ENCODE measurements around the gene CRAMP1. TPM values are rescaled to one million over a fixed set of nuclear protein-coding genes. Genes with fewer than 3 reads are reported as not detected.
A peak's percentile ranks its signal among the peaks of the same experiment; 100 is the strongest.
"Not testable (repeated sequence)": the region's sequence is repeated elsewhere in the genome, so short reads cannot be mapped to it uniquely, and the experiment has no call there.

Gene CRAMP1
- total RNA-seq, 2 donors from 2014 or later = 29.2 to 40.0 TPM

- no peak for TF ChIP-seq CTCF (conservative IDR thresholded peaks at IDR 0.05)
- H3K27me3 Mint-ChIP-seq (ENCODE audit: insufficient read depth) = no peaks in the 10 kb centered on the region
- no peaks in the 10 kb centered on the region for H3K9me3 ChIP-seq (ENCODE audit: control insufficient read depth, low read length)
- H3K4me3 Mint-ChIP-seq = no peak overlapping the region
- peaks cover 4% of the 10 kb centered on the region for H3K36me3 Mint-ChIP-seq (ENCODE audit: low read depth)
- 93 to 94% methylated on average over 11 to 12 of the region's 12 CpGs for WGBS, 2 experiments (ENCODE audit: insufficient coverage in 1 of 2, insufficient read length in 1 of 2)
- no peak overlapping the region for H3K27ac Mint-ChIP-seq
- H3K9me3 Mint-ChIP-seq = no peaks in the 10 kb centered on the region
- H3K9ac ChIP-seq (ENCODE audit: extremely low read depth, low read length, poor library complexity, severe bottlenecking) = no peak overlapping the region
- peaks cover 5% of the 10 kb centered on the region for H3K36me3 ChIP-seq (ENCODE audit: control insufficient read depth, insufficient read depth, low read length)
- peaks cover 19% of the 10 kb centered on the region for H3K4me1 Mint-ChIP-seq
- H3K27ac ChIP-seq (ENCODE audit: low read depth, low read length) = no peak overlapping the region
- H3K4me1 ChIP-seq (ENCODE audit: control insufficient read depth, insufficient read depth, low read length) = no peaks in the 10 kb centered on the region
- no peaks in the 10 kb centered on the region for H3K27me3 ChIP-seq (ENCODE audit: control insufficient read depth, insufficient read depth, low read length, poor library complexity, severe bottlenecking)
- no peak for DNase-seq
- H3K4me3 ChIP-seq (ENCODE audit: low read length) = no peak overlapping the region
Measured at GRCh38 chr16:1715220-1715619, 103.1 kb downstream of the CRAMP1 start.

- H3K36me3 Mint-ChIP-seq (ENCODE audit: low read depth); H3K4me3 Mint-ChIP-seq; H3K27me3 ChIP-seq (ENCODE audit: control insufficient read depth, insufficient read depth, low read length, poor library complexity, severe bottlenecking); H3K9ac ChIP-seq (ENCODE audit: extremely low read depth, low read length, poor library complexity, severe bottlenecking); H3K27ac Mint-ChIP-seq; H3K9me3 ChIP-seq (ENCODE audit: control insufficient read depth, low read length); H3K27ac ChIP-seq (ENCODE audit: low read depth, low read length); H3K9me3 Mint-ChIP-seq; H3K36me3 ChIP-seq (ENCODE audit: control insufficient read depth, insufficient read depth, low read length); DNase-seq; H3K27me3 Mint-ChIP-seq (ENCODE audit: insufficient read depth); H3K4me1 ChIP-seq (ENCODE audit: control insufficient read depth, insufficient read depth, low read length); H3K4me3 ChIP-seq (ENCODE audit: low read length): not testable (repeated sequence)
- peaks cover 11% of the 10 kb centered on the region for H3K4me1 Mint-ChIP-seq
- WGBS, 2 experiments (ENCODE audit: insufficient coverage in 1 of 2, insufficient read length in 1 of 2) = 93 to 96% methylated on average over 10 of the region's 10 CpGs
Measured at GRCh38 chr16:1718236-1718635, 106.1 kb downstream of the CRAMP1 start.

DNA sequence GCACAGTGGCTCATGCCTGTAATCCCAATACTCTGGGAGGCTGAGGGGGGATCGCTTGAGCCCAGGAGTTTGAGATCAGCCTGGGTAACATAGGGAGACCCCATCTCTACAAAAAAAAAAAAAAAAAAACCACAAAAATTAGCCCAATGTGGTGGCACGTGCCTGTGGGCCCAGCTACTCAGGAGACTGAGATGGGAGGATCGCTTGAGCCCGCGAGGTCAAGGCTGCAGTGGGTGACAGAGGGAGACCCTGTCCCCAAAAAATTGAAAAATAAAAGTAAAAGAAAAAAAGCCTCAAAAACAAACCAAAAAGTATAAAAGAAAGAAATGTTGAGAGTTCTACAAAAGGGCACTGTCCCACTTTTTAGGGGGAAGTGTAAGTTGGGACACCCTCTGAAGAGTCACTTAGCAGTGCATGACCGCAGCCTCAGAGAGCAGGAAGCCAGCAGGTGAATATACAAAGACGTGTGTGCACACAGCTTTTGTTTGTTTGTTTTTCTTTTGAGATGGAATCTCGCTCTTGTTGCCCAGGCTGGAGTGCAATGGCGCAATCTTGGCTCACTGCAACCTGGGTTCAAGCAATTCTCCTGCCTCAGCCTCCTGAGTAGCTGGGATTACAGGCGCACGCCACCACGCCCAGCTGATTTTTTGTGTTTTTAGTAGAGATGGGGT, 107.5 kb downstream of the CRAMP1 start:
- not testable (repeated sequence) for H3K36me3 ChIP-seq (ENCODE audit: control insufficient read depth, insufficient read depth, low read length); H3K4me1 Mint-ChIP-seq; H3K36me3 Mint-ChIP-seq (ENCODE audit: low read depth); H3K9ac ChIP-seq (ENCODE audit: extremely low read depth, low read length, poor library complexity, severe bottlenecking); H3K27ac ChIP-seq (ENCODE audit: low read depth, low read length); H3K27me3 ChIP-seq (ENCODE audit: control insufficient read depth, insufficient read depth, low read length, poor library complexity, severe bottlenecking); DNase-seq; H3K27me3 Mint-ChIP-seq (ENCODE audit: insufficient read depth); H3K4me1 ChIP-seq (ENCODE audit: control insufficient read depth, insufficient read depth, low read length); H3K9me3 ChIP-seq (ENCODE audit: control insufficient read depth, low read length); H3K4me3 ChIP-seq (ENCODE audit: low read length); H3K4me3 Mint-ChIP-seq; H3K9me3 Mint-ChIP-seq
- peak overlapping the region; percentile 61 for H3K27ac Mint-ChIP-seq
- 87 to 97% methylated on average over 9 to 12 of the region's 12 CpGs for WGBS, 2 experiments (ENCODE audit: insufficient coverage in 1 of 2, insufficient read length in 1 of 2)

GRCh38 chr16:1721372-1721771, 109.2 kb downstream of the CRAMP1 start:
- no peaks in the 10 kb centered on the region for H3K9me3 ChIP-seq (ENCODE audit: control insufficient read depth, low read length)
- TF ChIP-seq CTCF (conservative IDR thresholded peaks at IDR 0.05) = no peak
- no peaks in the 10 kb centered on the region for H3K27me3 Mint-ChIP-seq (ENCODE audit: insufficient read depth)
- H3K27ac Mint-ChIP-seq = no peak overlapping the region
- no peak overlapping the region for H3K4me3 ChIP-seq (ENCODE audit: low read length)
- DNase-seq = no peak
- H3K36me3 Mint-ChIP-seq (ENCODE audit: low read depth) = peaks cover 12% of the 10 kb centered on the region
- no peak overlapping the region for H3K4me3 Mint-ChIP-seq
- H3K9me3 Mint-ChIP-seq = no peaks in the 10 kb centered on the region
- H3K27me3 ChIP-seq (ENCODE audit: control insufficient read depth, insufficient read depth, low read length, poor library complexity, severe bottlenecking) = no peaks in the 10 kb centered on the region
- H3K36me3 ChIP-seq (ENCODE audit: control insufficient read depth, insufficient read depth, low read length) = peaks cover 13% of the 10 kb centered on the region
- no peaks in the 10 kb centered on the region for H3K4me1 ChIP-seq (ENCODE audit: control insufficient read depth, insufficient read depth, low read length)
- no peaks in the 10 kb centered on the region for H3K4me1 Mint-ChIP-seq
- no peak overlapping the region for H3K27ac ChIP-seq (ENCODE audit: low read depth, low read length)
- no peak overlapping the region for H3K9ac ChIP-seq (ENCODE audit: extremely low read depth, low read length, poor library complexity, severe bottlenecking)
- 94 to 95% methylated on average over 9 of the region's 9 CpGs for whole genome bisulfite sequencing, 2 experiments (ENCODE audit: insufficient coverage in 1 of 2, insufficient read length in 1 of 2)
